Fibroblast of mammary gland (primary cell): ENCODE results near the gene TLK1.

Experiments
- DNase-seq: peaks from one replicate; pipeline ENCODE4 v3.0.0-alpha.2; 2010; ENCODE audit warnings: low read depth
- H3K4me3 ChIP-seq: 2 replicates; pipeline ENCODE4 v1.5.1; 2011; ENCODE audit warnings: low read depth, mild to moderate bottlenecking, low read length, moderate library complexity; ENCODE audit not compliant: control insufficient read depth
- CTCF ChIP-seq: conservative IDR thresholded peaks from 2 replicates; pipeline ENCODE4 v1.5.1; 2011; ENCODE audit warnings: low read depth, low read length, inconsistent platforms; ENCODE audit not compliant: control insufficient read depth, insufficient read depth

Gene TLK1

GRCh38 chr2:171025214-171025613 is 135.5 kb downstream of the TLK1 start:
- H3K4me3 ChIP-seq = no peak overlapping the region
- no peak for TF ChIP-seq CTCF
- DNase-seq = no peak

GRCh38 chr2:171018522-171018921 is 142.2 kb downstream of the TLK1 start:
- H3K4me3 ChIP-seq = no peak overlapping the region
- TF ChIP-seq CTCF = no peak
- DNase-seq = no peak

GRCh38 chr2:171016125-171016524 is 144.6 kb downstream of the TLK1 start:
- no peak for DNase-seq

GRCh38 chr2:171013851-171014250 is 146.8 kb downstream of the TLK1 start:
- TF ChIP-seq CTCF = no peak
- H3K4me3 ChIP-seq = no peak overlapping the region
- no peak for DNase-seq

More at GRCh38 chr2:171016125-171016524, 144.6 kb downstream of the TLK1 start:
- TF ChIP-seq CTCF = no peak
- no peak overlapping the region for H3K4me3 ChIP-seq

- no peak for TF ChIP-seq CTCF
- no peak overlapping the region for H3K4me3 ChIP-seq
- no peak for DNase-seq
These were observed 151.3 kb downstream of the TLK1 start for GRCh38 chr2:171009386-171009785.

GRCh38 chr2:171008550-171009205 is 152.0 kb downstream of the TLK1 start:
- H3K4me3 ChIP-seq = no peak overlapping the region
- no peak for TF ChIP-seq CTCF
- DNase-seq = no peak

- no peak for DNase-seq
- TF ChIP-seq CTCF = no peak
- H3K4me3 ChIP-seq = no peak overlapping the region
These were observed 155.9 kb downstream of the TLK1 start for GRCh38 chr2:171004833-171005232.
